ENCODE results near the gene RRAS. TPM values are rescaled to one million over a fixed set of nuclear protein-coding genes. Genes with fewer than 3 reads are reported as not detected.

RRAS gene
- total RNA-seq, 1 experiment from 2014 or later = 11.0 TPM

- no peak for DNase-seq (ENCODE audit: low read depth)
These were observed 44.0 kb downstream of the RRAS start for GRCh38 chr19:49595819-49596404.

- DNase-seq (ENCODE audit: low read depth) = no peak
These were observed 44.7 kb downstream of the RRAS start for GRCh38 chr19:49594993-49595818.

GRCh38 chr19:49594157-49594992 is 45.6 kb downstream of the RRAS start:
- no peak for DNase-seq (ENCODE audit: low read depth)

- peak; percentile 54 for DNase-seq (ENCODE audit: low read depth)
These were observed 46.5 kb downstream of the RRAS start for GRCh38 chr19:49593233-49594113.

- no peak for DNase-seq (ENCODE audit: low read depth)
These were observed 47.3 kb downstream of the RRAS start for GRCh38 chr19:49592486-49593232.

GRCh38 chr19:49591731-49592485 is 48.0 kb downstream of the RRAS start:
- DNase-seq (ENCODE audit: low read depth) = peak; percentile 54

GRCh38 chr19:49590971-49591730 is 48.8 kb downstream of the RRAS start, which contains the start of gene PRR12:
Gene PRR12 (plus strand): TSS chr19:49591182. CDS start chr19:49591655, 473 bp downstream.
- peak; percentile 76 for DNase-seq (ENCODE audit: low read depth)

- peak; percentile 99 for DNase-seq (ENCODE audit: low read depth)
These were observed 49.6 kb downstream of the RRAS start for GRCh38 chr19:49590071-49590970.

- no peak for DNase-seq (ENCODE audit: low read depth)
These were observed 50.4 kb downstream of the RRAS start for GRCh38 chr19:49589502-49589905.

GRCh38 chr19:49588365-49589122 is 51.4 kb downstream of the RRAS start:
- DNase-seq (ENCODE audit: low read depth) = no peak

- DNase-seq (ENCODE audit: low read depth) = no peak
These were observed 52.7 kb downstream of the RRAS start for GRCh38 chr19:49587227-49587626.

Other genes starting within 250 kb of the RRAS start
- not detected in 2 replicates for gene PTH2, start 216.7 kb downstream of the RRAS start, total RNA-seq (2014; rRNA removed; shearing (Covaris generic))
- not detected in 2 replicates for gene GFY, start 214.8 kb downstream of the RRAS start, total RNA-seq (2014; rRNA removed; shearing (Covaris generic))
- gene SLC17A7, start 198.6 kb downstream of the RRAS start, total RNA-seq (2014; rRNA removed; shearing (Covaris generic)) = not detected in 2 replicates
- gene PIH1D1, start 188.3 kb downstream of the RRAS start, total RNA-seq (2014; rRNA removed; shearing (Covaris generic)) = 146 and 200 TPM in 2 replicates
- gene ALDH16A1, start 186.9 kb downstream of the RRAS start, total RNA-seq (2014; rRNA removed; shearing (Covaris generic)) = 50.5 and 86.2 TPM in 2 replicates
- gene FLT3LG, start 165.9 kb downstream of the RRAS start, total RNA-seq (2014; rRNA removed; shearing (Covaris generic)) = 1.5 and 4.7 TPM in 2 replicates
- gene RPL13A, start 152.5 kb downstream of the RRAS start, total RNA-seq (2014; rRNA removed; shearing (Covaris generic)) = 2,661 and 3,645 TPM in 2 replicates
- 3,589 and 4,520 TPM in 2 replicates for gene RPS11, start 143.7 kb downstream of the RRAS start, total RNA-seq (2014; rRNA removed; shearing (Covaris generic))
- 3.5 and 3.7 TPM in 2 replicates for gene FCGRT, start 127.5 kb downstream of the RRAS start, total RNA-seq (2014; rRNA removed; shearing (Covaris generic))
- gene RCN3, start 112.1 kb downstream of the RRAS start, total RNA-seq (2014; rRNA removed; shearing (Covaris generic)) = 178 and 202 TPM in 2 replicates
- 182 and 246 TPM in 2 replicates for gene NOSIP, start 59.6 kb downstream of the RRAS start, total RNA-seq (2014; rRNA removed; shearing (Covaris generic))
- gene PRRG2, start 58.8 kb downstream of the RRAS start, total RNA-seq (2014; rRNA removed; shearing (Covaris generic)) = 0.30 and 5.8 TPM in 2 replicates
- gene PRR12, start 49.0 kb downstream of the RRAS start, total RNA-seq (2014; rRNA removed; shearing (Covaris generic)) = 1.7 and 2.5 TPM in 2 replicates
- gene SCAF1, start 2.1 kb upstream of the RRAS start, total RNA-seq (2014; rRNA removed; shearing (Covaris generic)) = 32.5 and 32.8 TPM in 2 replicates
- 88.0 and 110 TPM in 2 replicates for gene IRF3, start 25.7 kb upstream of the RRAS start, total RNA-seq (2014; rRNA removed; shearing (Covaris generic))
- gene BCL2L12, start 25.8 kb upstream of the RRAS start, total RNA-seq (2014; rRNA removed; shearing (Covaris generic)) = 15.5 and 18.1 TPM in 2 replicates
- 338 and 386 TPM in 2 replicates for gene PRMT1, start 37.1 kb upstream of the RRAS start, total RNA-seq (2014; rRNA removed; shearing (Covaris generic))
- 0.27 and 0.40 TPM in 2 replicates for gene ADM5, start 49.5 kb upstream of the RRAS start, total RNA-seq (2014; rRNA removed; shearing (Covaris generic))
- 5.0 and 8.3 TPM in 2 replicates for gene CPT1C, start 51.0 kb upstream of the RRAS start, total RNA-seq (2014; rRNA removed; shearing (Covaris generic))
- not detected in 2 replicates for gene TSKS, start 123.2 kb upstream of the RRAS start, total RNA-seq (2014; rRNA removed; shearing (Covaris generic))
- gene AP2A1, start 126.9 kb upstream of the RRAS start, total RNA-seq (2014; rRNA removed; shearing (Covaris generic)) = 44.8 and 46.5 TPM in 2 replicates
- gene FUZ, start 173.1 kb upstream of the RRAS start, total RNA-seq (2014; rRNA removed; shearing (Covaris generic)) = 9.9 and 20.1 TPM in 2 replicates
- gene MED25, start 178.1 kb upstream of the RRAS start, total RNA-seq (2014; rRNA removed; shearing (Covaris generic)) = 17.8 and 29.9 TPM in 2 replicates
- 61.2 and 67.8 TPM in 2 replicates for gene PTOV1, start 211.0 kb upstream of the RRAS start, total RNA-seq (2014; rRNA removed; shearing (Covaris generic))
- 36.9 and 38.4 TPM in 2 replicates for gene PNKP, start 227.4 kb upstream of the RRAS start, total RNA-seq (2014; rRNA removed; shearing (Covaris generic))
- 9.6 and 10.5 TPM in 2 replicates for gene AKT1S1, start 237.2 kb upstream of the RRAS start, total RNA-seq (2014; rRNA removed; shearing (Covaris generic))
- gene TBC1D17, start 237.6 kb upstream of the RRAS start, total RNA-seq (2014; rRNA removed; shearing (Covaris generic)) = 5.9 and 8.1 TPM in 2 replicates